NCI-H748 (cell line): ENCODE data around the gene DHDDS.

ENCODE experiments used
- DNase-seq: peaks from one replicate; lab custom pipeline; 2025; ENCODE audit not compliant: unreplicated experiment; lab: John Stamatoyannopoulos, UW

DHDDS gene

DNA sequence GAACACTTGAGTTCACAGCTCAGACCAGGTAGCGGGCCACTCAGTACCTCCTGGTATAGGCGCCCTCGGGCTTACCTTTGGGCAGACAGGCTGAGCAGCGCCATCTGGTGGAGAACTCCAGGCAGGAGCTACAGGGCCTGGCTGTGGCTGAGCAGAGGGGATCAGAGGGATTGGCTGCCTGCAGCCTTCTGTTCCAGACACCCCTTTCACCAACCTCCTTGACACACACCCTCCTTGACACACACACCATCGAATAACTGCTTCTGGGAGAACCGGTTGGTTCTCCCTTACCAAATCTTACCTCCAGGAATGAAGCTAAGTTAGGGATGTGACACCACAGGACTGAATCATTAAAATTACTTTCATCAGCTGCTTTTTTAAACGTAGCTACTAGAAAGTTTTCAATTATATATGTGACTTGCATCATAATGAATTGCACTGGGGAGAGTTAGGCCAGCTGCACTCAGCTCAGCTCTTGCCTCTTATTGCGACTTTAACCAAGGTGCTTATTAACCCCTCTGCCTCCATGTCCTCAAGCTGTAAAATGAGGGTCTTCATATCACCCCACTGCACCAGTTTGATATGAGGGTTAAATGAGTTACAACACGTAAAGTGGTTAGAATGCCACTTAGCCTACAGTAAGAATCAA is 14.9 kb upstream of the DHDDS start:
- DNase-seq, result peak; percentile 72

DNA sequence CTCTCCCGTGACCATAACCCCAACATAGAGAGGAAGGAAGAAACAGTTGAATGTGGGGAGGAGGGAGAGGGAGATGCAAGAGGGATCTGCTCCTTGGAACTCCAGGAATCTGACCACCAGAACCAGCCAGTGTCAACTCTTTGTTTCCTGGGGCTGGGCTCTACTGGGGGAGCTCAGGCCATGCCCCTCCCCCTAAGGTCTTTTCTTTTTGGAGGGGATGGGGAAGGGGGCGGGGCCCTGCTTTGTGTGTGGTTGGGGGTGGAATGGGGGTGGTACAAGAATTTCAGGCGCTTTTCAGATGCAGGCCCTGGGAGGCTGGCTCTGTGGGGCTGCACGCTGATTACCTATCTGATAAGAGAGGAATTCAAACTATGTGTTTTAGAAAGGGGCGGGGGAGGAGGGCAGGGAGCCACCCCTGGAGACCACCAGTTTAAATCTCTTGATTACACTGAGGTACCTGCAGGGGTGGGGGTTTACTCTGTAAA is 13.2 kb upstream of the DHDDS start:
- DNase-seq, result no peak

DNA sequence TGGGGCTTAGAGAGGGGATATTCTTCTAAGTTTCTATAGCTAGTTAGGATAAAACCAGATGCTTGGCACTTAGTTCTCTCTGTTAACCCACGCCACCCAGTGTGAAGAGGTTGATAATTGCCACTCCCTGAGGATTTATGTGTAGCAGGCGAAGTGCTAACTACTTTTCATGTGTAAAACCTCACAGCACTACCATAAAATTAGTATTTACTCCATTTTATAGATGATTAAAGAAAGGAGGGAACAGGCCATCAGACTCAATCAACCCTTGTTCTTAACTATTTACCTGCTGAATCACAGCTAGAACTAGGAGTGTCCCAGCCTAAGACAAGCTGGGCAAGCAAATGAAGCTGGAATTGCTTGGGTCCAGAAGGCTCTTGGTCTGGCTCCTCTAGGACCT is 12.6 kb upstream of the DHDDS start:
- no peak for DNase-seq

DNA sequence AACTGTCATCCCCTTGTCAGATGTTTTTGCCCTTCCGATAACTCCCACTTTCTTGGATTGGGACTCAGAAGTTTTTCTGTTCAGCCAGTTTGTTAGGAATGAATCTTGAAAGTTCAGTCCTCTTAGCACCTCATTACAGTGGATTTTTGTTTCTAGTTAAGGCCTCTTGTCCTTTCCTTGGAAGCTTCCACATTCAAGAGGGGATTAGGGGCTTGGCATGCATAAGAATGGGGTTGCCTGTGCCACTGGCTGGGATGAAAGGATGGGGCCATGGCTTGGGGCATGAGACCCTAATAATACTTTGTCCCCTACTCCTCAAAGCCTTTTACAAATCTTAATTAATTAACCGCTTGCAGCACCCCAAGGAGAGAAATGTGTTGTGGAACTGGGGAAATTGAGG is 2.4 kb upstream of the DHDDS start:
- no peak for DNase-seq

DNA sequence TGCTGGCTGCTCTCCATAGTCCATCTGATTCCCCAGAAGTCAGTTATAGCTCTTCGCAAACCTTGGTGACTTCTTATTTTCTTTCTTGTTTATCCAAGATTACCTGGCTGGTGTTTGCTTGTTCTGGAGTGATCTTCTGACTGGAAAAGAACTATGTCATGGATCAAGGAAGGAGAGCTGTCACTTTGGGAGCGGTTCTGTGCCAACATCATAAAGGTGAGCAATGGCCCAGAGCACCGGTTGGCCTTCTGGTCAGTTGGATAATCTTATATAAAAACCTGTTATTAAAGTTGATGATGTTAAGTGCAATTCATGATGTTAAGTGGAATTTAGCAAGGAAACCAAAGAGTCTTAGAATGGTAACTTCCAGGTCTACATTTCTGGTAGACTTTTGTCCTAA is 672 bp downstream of the DHDDS start:
- DNase-seq, result no peak

DNA sequence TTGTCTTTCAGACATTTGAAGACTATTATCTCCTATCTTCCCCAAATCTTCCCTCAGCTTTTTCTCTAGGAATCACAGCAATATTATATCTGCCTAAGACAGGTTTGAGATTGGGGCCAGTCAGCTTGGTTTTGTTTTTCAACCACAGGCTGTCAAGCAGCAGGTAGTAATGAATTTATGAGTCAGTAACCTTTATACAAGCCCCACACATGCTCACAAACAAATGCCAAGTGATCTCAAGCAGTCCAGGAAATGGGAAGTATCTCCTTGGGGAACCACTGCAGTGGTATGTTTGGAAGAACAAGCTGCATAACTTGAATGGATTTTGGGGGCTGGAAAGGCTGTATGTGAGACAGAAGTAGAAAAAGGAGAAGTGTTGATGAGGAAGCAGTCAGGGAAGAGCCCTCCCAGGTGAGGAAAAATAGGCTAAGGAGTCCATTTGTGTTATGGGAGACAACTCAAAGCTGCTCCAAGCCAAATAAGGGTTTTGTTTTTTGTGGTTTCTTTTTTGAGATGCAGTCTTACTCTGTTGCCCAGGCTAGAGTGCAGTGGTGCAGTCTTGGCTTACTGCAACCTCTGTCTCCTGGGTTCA is 2.1 kb downstream of the DHDDS start:
- DNase-seq, result no peak

DNA sequence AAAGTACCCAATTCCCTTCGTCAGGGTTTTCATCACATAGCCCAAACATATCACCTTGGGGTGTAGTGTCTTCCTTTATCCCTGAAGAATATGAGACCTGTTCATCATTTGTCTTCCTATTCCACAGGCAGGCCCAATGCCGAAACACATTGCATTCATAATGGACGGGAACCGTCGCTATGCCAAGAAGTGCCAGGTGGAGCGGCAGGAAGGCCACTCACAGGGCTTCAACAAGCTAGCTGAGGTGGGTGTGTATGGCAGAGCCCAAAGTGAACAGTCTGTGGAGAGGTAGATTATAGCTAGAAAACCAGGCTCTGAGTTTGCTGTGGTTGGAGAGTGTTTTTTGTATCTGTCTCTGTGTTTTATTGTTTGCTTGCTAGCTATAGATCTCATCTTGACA is 5.9 kb downstream of the DHDDS start:
- no peak for DNase-seq

DNA sequence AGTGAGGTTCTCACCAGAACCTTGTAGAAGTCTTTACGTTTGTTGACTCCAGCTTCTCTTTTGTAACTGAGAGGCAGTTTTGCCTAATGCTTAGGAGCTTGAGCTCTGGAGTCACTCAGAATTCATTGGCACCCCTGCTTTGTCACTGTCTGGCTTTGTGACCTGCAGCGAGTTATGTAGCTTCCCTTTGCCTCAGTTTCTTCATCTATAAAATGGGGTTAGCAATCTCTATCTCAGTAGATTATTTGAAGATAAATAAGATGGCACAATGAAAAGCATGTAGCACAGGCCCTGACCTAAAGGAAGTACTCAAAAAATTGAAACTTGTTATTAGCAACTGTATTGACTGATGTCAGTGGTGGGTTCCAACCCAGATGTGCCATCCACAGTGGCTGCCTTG is 8.1 kb downstream of the DHDDS start:
- no peak for DNase-seq

DNA sequence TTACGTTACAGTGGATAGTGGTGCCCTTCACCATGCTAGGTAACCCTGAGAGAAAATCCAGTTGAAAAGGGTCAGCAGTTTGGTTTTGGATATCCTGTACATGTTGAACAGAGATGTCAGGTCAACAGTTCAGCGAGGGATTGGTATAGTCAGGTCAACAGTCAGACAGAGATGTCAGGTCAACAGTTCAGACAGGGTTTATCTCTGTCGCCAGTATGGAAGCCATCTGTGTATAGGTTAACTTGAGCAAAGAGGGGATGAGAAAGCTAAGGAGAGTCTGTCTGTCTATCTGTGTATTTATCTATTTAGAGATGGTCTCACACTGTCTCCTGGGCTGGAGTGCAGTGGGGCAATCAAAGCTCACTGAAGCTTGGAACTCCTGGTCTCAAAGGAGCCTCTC is 17.7 kb downstream of the DHDDS start:
- DNase-seq, result no peak

DNA sequence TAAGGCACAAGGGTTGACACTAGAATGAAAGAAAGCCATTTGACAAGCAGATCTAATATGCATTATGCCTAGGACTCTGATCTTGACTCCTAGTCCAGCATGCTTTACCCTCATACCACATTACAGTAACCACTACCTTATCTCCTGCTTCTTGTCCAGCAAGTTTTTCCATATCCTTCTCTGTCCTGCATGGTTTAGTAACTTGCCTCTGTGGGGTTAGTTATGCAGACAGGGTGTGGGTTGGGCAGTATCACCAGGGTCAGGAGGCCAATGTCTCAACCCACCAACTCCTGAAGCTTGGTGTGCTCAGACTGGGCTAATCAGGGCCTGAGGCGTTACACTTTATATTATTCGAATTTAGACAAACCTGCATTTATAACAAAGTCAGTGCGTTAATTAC is 18.8 kb downstream of the DHDDS start:
- DNase-seq, result no peak

DNA sequence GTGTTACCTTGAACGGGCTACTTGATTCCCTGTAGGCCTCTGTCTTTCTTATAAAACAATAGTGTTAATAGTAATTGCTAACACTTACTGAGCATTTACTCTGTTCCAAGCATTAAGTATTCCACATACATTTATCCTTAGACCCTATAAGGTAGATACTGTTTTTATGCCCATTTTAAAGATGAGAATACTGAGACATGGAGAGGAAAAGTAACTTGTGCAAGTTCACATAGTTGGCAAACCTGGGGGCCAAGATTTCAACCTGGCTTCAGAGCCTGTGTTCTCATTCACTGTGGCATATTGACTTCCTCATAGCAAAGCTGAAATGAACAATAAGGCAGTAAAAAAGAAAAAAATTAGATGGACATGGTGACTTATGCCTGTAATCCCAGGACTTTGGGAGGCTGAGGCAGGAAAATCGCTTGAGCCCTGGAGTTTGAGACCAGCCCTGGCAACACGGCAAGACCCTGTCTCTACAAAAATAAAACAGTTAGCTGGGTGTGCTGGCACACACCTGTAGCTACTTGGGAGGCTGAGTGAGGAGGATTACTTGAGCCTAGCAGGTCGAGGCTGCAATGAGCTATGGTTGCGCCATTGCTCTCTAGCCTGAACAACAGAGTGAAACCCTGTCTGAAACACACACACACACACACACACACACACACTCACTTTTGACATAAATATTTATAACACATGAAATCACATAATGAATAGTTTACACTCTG is 20.5 kb downstream of the DHDDS start:
- no peak for DNase-seq

DNA sequence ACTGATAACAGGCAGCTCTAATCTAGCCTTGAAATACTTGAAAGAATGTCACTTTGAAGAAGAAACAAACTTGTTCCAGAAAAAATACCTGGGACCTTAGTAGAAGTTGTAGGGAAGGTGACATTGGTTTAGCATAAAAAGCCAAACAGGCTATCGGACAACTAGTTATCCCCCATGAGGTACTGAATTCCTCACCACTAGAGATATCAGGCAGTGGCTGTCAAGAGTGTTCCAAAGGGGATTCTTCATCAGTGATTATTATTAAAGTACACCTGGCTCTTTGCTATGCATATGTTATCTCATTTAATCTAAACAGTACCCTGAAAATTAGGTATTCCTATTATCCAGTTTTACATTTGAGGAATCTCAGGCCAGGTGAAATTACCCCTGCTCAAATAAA is 27.0 kb downstream of the DHDDS start:
- no peak for DNase-seq

DNA sequence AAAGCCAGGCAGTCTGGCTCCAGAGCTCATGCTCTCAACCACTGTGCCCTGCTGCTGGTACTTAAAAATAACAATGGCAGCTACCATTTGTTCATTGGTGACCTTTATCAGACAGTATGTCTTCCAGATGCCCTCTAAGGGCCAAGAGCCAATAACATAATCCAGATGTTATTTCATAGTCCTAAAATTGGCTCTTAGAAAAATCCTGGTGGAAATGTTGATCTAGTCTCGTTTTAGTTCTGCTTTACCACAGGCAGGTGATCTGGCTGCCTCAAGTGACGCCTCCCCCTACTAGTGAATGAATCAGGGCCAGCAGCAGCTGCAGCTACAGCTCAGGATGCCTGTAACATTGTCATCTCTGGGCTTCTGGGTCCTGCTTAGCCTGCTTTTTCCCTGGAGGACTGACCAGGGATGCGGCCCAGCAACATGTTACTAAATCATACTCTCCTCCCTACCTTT is 27.5 kb downstream of the DHDDS start:
- no peak for DNase-seq

DNA sequence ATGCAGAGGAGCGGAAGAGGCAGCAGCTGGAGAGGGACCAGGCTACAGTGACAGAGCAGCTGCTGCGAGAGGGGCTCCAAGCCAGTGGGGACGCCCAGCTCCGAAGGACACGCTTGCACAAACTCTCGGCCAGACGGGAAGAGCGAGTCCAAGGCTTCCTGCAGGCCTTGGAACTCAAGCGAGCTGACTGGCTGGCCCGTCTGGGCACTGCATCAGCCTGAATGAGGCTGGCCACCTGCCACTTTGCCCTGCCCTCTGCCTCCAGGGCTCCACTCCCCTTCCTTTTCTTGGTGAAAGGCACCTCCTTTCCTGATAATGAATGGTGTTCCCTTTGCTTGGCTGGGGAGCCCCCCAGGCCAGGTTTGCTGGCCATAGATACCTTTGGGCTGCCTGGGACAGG is 36.8 kb downstream of the DHDDS start:
- DNase-seq, result peak; percentile 11

DNA sequence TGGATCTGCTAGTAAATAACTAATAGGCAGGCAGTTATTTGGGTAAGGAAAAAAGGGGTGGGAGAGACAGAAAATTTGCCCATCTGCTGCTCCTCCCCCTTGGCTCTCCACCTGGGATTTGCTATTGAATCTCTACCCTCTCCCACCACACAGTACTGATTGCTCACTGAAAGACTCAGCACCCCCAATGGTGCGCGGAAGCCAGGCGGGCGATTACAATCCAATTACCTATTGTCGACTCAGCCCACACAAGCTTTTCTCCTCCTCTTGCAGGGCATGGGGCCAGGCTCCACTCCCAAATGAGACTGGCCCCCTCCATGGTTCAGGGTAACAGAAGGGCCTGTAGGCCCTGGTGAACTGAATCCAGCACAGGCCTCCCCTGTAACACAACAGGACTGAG is 37.4 kb downstream of the DHDDS start:
- peak; percentile 81 for DNase-seq

DNA sequence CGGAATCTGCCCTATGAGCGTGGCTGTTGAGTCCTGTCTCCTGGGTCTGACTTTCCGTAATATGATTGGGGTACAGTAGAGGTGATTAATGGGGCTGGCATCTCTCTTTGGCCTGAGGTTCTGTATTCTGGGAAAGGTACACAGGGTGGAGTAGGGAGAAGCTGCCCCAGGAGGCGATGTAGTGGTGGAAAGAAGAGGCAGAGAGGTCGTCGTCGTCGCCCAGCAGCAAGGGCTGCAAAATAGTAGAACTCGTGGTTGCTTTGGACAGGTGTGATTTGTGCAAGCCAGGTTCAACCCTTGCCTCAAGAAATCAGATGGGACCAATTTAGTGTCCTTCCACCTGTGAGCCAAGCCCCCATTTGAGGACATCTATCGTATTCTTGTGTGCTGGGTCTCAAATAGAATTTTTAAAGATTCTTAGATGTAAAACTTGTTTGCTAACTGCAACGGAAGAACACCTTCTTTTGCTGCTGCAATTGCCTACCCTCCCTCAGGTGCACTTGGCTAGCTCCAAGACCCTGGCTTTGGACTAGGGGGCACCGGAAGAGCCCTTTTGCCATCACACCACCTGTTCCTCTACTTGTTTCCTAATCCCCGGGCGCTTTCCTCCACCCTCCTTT is 38.9 kb downstream of the DHDDS start:
- no peak for DNase-seq

DNA sequence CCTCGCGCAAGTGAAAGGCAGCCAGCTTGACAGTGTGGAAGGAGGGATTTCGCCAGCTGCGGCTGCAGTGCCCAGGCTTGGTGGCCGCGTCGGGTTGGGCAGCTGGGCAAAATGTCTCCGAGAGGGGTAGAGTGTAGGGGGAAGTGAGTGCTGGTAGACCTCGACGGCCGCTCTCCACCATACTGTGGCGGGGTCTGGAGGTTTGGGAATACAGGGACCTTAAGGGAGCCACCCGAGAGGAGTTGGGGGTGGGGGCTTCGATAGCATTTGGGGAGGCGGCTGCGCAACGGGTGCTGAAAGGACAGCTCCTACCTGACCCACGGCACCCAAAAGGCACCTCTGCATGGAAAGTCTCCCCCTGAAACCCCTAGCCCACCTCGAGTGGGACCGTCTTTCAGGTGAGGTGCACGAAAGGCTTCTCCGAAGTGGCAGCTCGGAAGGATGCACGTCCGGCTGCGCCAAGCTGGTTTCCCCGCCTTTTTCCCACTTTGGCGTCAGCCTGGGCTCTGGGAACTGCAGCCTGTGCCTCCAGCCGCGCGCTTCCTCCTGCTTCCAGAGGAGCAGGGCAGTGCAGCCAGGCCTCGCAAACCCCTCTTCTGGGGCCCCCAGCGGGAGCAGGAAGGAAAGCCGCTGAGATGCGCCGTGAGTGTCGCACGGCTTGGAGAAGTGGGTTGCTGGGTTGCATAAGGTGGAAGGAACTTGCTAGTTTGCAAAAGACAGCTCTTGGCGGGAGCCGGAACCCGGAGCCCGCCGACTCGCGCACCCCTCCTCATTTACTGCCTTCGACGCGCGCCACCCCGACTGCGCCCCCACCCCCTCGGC is 39.6 kb downstream of the DHDDS start:
- peak; percentile 88 for DNase-seq

DNA sequence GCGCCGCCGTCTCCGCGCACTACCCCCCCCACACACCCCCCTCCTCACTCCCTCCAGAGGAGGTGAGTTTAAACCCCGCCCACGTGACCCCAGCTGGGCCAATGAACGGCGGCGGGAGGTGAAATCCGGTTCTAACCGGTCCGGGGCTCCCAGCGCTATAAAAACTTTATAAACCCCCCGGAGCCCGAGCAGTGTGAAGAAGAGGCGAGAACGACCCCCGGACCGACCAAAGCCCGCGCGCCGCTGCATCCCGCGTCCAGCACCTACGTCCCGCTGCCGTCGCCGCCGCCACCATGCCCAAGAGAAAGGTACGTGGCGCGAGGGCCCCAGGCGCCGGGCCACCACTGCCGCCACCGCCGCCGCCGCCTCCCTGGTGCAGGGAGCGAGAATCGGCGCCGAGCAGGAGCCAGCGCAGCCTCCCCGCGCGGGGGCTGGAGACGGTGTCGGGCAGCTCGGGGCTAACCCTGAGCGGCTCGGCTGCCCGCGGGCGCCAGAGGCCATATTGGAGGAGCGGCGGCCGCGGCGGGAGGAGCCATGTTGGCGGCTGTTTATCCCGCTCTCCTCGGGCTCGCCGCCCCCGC is 40.3 kb downstream of the DHDDS start, which contains the start of gene HMGN2:
HMGN2 (plus strand) TSS at position 121 of the 581 bp plus-strand sequence; CDS start at position 294, 173 bp downstream.
- peak; percentile 95 for DNase-seq

DNA sequence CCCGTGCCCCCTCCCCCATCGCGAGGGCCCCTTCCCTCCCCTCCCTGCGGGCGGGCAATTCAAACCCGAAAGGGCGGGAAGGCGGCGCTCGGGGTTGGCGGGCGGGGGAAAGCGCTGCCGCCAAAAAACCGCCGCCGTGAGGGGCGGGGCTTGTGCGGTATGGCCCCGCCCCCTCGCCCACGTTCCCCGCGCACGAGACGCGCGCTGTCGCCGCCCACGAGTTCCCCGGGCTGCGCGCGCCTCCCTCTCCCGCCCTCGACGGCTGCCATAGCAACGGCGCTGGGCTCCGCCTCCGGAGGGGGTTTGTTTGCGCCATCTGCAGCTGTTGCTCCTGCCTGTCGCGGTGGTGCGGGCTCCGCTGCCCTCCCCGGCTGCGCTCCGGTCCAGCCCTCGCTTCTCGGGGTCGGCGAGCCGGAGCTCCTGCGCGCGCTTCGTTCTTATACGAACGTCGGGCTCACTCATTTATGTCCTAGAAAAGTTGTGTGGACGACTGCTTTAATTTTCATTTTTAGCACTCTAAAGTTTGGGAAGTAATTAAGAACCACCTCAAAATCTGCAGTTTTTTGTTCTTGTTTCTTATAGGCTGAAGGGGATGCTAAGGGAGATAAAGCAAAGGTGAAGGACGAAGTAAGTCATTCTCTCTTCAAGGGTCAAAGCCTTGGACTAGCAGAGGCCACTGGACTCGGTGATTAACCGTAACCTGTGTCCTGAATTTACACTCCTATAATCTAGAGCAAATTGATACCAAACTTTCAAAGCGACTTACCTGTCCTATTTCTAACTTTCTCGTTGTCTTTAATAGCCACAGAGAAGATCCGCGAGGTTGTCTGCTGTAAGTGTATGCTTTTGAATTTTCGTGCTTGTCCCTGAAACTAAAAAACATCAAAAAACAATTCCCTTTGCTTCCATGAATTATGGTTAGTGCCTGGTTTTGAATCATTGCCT is 41.1 kb downstream of the DHDDS start:
- DNase-seq, result peak; percentile 88
